HG03439 (cell line): Measurements from ENCODE around the gene IFRD1.

ENCODE experiments used
- ATAC-seq: cut with Tn5 transposase; IDR thresholded peaks from one replicate; pipeline ENCODE4 v1.9.1; 2021; ENCODE audit warnings: mild to moderate bottlenecking, moderate library complexity; ENCODE audit not compliant: unreplicated experiment

The IFRD1 gene, protein sequence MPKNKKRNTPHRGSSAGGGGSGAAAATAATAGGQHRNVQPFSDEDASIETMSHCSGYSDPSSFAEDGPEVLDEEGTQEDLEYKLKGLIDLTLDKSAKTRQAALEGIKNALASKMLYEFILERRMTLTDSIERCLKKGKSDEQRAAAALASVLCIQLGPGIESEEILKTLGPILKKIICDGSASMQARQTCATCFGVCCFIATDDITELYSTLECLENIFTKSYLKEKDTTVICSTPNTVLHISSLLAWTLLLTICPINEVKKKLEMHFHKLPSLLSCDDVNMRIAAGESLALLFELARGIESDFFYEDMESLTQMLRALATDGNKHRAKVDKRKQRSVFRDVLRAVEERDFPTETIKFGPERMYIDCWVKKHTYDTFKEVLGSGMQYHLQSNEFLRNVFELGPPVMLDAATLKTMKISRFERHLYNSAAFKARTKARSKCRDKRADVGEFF

DNA sequence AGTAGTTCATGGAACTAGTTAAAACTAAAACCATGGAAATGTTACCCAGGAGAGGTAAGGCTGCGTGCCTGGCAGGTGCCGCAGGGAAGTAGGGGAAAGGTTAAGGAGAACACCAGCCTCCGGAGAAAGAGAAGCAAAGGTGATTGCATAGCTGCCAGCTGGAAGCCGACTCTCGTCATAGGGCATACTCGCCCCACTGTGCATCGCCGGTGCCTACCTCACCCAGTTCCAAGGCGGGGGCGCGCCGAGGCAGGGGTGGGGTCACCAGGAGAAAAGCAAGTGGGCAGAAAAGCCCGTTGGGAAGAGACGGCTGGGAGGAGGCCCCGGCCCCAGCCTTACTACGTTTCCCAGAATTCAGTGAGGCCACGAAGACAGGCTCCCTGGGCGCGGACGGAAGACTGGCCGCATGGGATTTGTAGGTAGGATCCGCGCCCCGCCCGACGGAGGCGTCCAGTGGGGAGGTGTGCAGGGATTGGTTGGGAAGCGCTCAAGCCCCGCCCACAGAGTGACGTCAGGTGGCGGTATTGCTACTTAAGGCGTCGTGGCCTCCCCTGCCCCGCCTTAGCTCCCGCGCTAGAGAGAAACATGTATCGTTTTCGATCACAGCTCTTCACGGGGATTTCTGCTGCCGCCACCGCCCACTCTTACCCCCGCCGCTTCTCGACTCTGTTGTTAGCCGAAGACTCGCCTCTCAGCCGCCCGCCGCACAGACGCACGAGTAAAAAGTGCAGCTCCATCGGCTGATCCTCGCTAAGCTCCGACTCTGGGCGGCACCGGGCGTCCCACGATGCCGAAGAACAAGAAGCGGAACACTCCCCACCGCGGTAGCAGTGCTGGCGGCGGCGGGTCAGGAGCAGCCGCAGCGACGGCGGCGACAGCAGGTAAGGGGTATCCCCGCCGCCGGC lies at the start of gene IFRD1:
TSS of gene IFRD1 (plus strand) at position 559 of the 905 bp plus-strand sequence. CDS start at position 788, 229 bp downstream.
- ATAC-seq = peak; percentile 73

- ATAC-seq = no peak
These were observed 45.9 kb upstream of the IFRD1 start for GRCh38 chr7:112404321-112404720.

DNA sequence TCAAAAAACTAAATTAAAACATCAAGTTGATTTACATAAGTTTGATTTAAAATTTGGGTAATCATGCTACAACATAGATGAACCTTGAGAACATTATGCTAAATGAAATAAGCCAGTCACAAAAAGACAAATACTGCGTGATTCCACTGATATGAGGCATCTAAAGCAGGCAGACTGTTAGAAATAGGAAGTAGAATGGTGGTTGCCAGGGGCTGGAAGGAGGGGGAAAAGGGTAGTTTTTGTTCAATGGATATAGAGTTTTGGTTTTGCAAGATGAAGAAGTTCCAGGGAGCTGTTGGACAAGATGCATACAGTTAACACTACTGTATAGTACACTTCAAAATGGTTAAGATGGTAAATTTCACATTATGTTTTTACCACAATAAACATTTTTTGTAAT lies 45.0 kb upstream of the IFRD1 start:
- ATAC-seq = no peak

GRCh38 chr7:112407261-112407660 lies 43.0 kb upstream of the IFRD1 start:
- no peak for ATAC-seq

DNA sequence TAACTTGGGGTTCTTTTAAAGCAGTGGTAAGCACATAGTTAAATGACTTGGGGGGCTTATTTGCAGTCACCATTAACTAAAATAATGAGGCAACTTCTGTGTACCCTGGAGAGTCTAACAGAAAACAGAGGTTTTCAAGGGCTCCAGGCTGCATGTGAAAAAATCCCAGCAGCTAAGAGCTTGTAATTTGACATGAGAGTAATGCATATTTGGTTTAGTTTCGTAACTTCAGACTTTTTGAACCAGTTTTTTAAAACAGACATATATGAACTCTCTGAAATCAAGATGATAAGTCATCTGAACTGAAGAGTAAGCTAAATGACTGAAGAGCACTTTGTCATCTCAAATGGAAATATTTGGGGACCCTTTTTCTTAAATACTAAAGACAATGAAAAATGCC lies 40.2 kb upstream of the IFRD1 start:
- ATAC-seq = no peak

DNA sequence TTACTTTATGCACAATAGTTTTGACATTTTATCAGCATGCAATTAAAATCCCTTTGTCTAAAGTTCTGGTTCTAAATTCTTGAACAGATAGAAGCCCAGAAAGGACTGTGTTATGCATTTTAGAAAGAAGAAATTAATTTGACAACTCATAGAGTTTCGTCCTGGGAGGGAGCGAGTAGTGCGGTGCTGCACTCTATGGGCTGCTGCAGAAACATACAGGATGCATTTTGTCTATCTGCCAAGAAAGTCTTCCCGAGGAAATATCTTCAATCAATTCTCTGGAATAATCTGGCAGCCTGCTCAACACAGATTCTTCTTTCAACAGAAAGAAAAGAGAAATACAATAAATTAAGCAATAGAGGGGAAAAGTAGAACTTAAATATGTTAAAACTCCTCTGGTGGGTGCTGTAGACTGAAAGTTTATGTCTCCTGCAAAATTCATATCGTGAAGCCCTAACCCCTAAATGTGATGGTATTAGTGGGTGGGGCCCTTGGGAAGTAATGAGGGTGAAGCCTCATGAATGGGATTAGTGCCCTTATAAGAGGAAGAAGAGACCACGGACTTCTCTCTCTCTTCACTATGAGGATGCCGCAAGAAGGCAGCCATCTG lies 39.0 kb upstream of the IFRD1 start:
- no peak for ATAC-seq

- ATAC-seq = no peak
These were observed 35.3 kb upstream of the IFRD1 start for GRCh38 chr7:112414855-112415490.

- no peak for ATAC-seq
These were observed 34.1 kb upstream of the IFRD1 start for GRCh38 chr7:112416127-112416526.

DNA sequence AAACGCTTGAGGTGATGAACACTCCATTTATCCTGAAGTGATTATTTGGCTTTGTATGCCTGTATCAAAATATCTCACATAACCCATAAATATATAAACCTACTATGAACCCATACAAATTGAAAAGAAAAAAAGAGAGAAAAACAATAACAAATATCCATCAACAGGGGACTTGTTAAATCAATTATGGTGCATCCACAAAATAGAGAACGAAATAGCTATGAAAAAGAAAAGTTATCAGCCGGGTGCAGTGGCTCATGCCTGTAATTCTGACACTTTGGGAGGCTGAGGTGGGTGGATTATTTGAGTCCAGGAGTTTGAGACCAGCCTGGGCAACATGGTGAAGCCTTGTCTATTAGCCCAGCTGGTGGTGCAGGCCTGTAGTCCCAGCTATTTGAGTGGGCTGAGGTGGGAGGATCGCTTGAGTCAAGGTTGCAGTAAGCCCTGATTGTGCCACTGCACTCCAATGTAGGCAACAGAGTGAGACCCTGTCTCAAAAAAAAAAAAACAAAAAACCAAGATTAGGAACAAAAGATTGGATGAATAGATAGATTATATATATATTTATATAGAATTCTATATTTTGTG lies 30.6 kb upstream of the IFRD1 start:
- no peak for ATAC-seq

DNA sequence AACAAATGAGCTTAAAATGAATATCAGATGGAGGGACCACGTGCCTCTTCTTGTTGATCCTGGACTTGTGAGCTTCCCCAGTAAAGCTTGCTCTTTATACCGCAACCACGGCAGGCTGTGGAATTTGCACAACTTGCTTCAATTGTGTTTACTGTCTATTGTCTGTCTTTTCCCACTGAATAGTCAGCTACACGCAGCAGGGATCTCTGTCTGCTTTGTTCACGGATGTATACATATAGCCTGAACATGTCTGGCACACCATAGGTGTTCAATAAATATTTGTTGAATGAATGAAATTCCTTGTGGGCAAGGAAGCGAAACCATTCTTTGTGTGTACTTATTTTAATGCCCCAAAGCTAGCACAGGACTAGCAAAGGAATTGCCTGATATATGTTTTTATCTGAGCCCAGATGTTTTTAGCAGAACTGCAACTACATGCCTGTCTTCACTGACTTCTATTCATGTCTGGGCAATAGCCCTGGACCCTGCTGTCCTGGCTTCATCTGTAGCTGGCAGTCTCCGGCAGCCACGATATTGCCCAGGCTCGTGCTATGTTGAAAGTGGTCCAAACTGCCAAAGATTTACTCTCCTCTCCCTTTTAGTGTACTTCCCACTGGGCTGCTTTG lies 29.9 kb upstream of the IFRD1 start:
- no peak for ATAC-seq

DNA sequence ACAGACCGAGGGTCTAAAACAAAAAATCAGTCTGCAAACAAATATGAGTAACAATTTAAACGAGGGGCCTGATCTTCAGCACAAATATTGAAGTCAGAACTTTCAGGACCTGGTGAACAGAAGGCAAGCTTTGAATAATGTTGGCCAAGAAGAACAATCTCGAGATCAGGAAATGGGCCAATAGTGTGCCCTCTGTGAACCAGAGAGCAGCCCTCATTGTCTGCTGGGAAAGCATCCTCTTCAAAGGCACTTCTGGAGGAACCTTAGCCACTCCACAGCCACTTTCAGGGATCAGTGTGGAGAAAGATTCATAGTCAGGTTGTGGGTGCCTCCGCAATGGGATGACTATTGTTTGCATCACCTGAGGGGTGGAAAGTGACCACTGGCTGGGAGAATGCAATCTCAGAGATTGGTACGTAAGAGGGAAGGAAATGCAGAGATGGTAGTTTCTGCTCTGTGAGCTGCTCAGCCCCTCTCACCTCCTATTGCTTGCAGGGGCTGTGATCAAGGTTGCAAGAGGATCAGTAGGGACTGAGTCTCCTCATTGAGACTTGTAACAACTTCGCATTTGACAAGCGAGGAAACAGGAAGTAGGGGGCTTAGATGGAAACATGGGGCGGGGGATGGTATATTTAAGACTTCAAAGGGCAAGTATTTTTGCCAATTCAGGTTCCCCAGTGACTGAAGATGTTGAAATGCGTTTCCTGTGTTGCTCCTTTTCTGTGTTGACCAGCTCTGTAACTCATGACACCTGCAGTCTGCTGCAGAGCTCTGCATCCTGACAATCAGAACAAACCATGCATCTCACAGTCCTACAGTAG lies 28.4 kb upstream of the IFRD1 start:
- no peak for ATAC-seq

DNA sequence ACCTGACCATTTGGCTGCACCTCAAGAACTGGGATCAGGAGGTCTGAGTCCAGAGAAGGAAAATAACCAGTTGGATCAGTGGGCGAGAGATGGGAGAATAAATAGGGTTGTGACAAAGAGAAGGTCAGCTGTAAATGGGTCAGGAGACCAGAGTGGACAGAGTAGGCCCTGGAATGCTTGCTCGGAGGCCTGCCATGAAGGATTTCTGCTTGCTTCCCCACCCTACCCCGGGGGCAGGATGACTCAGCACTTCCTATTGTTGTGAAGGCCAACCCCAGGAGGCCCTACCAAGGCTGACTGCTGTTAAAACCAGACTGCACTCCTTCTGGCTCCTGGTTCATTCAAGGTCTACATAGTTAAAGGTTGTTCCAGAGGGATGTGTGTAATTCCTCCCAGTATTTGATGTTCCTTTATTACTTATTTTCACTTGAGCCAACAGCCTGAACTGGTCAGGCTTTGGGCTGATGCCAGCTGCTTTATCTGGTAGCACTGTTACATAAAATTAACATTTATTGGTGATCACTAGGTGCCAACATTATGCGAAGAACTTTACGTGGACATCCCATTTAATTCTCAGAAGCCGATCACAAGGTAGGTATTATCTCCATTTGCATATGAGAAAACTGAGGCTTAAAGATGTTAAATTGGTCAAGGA lies 27.3 kb upstream of the IFRD1 start:
- ATAC-seq = no peak

DNA sequence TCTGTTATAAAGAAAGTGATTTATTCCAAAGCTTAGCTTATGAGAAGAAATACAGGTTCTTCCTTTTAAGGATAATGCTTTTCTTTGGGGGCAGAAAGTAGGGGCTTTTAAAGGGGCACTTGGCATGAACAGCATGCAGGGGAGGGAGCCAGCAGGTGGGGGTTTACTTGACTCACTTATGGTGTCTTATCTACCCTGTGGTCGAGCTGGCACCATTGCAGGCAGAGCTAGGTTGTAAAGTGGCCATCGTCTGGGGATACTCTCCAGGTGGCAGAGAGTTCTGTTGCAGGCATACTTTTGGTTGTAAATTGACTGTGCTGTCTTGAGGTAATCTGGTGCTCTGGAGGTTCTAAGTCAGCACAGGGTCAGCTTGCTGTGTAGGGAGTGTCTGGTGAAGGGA lies 26.3 kb upstream of the IFRD1 start:
- ATAC-seq = no peak

DNA sequence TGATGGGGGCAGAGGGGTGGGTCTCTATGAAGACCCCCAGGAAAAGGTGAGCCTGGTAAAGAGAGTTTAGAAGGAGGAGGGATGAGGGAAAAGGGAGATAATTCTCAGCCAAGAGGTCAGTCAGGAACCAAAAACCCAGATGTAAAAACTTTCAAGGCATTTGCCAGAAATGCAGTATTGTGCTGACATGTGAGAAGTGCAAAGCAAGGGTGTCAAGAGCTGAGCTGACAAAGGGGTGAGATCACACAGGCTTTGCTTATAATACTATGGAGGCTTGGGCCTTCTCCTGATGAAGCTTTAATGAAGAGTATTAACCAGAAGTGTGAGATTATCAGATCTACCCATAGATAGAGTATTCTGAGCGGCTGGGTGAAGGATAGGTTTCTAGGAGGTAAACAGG lies 22.3 kb upstream of the IFRD1 start:
- no peak for ATAC-seq

DNA sequence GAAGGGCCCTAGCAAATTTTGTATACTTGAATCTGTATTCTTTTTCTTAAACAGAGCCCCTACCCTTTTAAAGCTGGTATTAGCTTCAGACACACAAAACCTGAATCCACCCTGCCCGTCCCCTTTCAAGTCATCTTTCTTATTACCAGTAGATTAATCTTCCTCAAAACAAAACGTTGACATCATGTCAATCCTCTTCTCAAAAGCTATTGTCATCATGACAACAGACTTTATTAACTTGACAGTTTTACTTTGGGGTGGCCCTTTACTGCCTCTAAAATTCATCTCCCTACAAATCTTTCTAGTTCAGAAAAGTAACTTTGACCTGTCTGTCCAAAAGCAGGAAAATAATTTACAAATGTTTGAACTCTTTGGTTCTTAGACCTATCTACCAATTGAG lies 21.5 kb upstream of the IFRD1 start:
- no peak for ATAC-seq

DNA sequence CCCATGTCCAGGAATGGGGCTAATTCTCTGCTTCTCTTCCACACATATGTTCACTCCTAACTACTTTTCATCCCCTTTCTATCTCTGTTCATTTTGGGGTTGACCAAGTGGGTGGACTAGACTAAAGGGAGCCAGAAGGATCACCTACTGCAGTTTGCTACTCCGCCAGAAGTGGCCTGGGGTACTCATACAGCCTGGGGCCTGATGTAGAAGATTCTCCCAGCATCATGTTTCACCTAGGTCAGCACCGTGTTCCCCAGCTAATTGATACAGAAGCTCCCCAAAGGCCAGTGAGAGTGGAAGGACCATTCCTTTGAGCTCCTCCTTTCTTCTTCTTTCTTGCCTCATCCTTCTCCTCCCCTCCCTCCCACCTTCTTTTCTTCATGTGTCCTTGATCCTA lies 19.6 kb upstream of the IFRD1 start:
- ATAC-seq = no peak

DNA sequence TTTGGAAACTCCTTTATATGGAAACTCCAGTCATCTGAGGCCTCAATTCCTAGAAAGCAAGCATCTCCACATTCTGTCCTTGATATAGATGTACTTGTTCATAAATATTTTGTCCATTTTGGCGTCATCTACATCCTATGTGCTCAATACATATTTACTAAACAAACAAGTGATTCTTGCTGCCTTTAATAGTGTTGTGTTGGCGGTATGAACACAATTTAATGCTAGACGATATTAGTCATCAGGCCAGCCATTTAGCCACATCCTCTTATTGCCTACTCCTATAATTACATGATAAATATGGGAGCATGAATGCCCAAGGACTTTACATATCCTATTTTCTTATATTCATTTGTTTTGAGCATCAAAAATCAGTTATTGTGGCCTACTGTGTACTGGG lies 18.5 kb upstream of the IFRD1 start:
- no peak for ATAC-seq

DNA sequence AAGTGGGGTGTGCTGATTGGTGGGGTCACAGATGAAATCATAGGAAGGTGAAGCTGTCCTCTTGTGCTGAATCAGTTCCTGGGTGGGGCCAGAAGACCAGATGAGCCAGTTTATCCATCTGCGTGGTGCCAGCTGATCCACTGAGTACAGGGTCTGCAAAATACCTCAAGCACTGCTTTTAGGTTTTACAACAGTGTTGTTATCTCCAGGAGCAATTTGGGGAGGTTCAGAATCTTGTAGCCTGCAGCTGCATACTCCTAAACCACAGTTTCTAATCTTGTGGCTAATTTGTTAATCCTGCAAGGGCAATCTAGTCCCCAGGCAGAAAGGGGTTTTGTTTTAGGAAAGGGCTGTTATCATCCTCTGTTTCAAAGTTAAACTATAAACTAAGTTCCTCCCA lies 17.0 kb upstream of the IFRD1 start:
- ATAC-seq = no peak

DNA sequence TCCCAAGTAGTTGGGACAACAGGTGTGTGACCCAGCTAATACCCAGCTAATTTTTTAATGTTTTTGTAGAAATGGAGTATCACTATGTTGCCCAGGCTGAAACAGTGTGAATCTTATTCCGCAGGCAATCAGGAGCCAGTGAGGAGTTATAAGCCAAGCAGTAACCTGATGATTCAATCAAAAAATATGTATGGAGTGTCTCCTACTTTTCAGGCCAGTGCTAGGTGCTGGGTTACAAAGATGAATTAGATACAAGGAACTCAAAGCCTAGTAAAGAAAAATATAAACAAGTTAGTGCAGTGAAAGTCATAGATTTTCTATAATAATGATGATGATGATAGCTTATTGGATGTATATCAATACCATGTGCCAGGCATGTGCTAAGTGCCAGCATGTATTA lies 13.2 kb upstream of the IFRD1 start:
- ATAC-seq = no peak
